22Rv1 (cell line): ENCODE data around the gene PPP1R13B.

Experiments used
- H3K27ac ChIP-seq: fragments of 450-650 bp; 2 replicates; pipeline ENCODE4 v1.5.1; 2017
- CTCF ChIP-seq: fragments of 450-650 bp; IDR thresholded peaks from 2 replicates; pipeline ENCODE4 v1.5.1; 2017; ENCODE audit warnings: mild to moderate bottlenecking
- ZFX ChIP-seq: fragments of 450-650 bp; IDR thresholded peaks from 2 replicates; pipeline ENCODE4 v1.6.1; 2017; ENCODE audit warnings: antibody characterized with exemption, borderline replicate concordance

PPP1R13B gene

DNA sequence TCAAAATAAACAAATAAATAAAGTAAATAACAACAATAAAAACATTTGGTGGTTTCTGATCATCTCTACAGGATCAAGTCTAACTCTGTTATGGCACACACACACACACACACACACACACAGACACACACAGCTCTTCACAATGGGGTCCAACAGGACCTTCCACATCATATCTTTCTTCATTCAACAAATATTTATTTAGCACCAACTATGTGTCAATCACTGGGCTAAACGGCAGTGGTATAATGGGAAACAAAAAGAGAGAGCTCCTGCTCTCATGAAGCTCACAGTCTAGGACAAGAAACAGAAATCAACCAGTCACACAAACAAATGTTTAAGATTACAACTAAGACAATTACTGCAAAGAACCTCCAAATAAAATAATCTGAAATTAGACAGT, 9.3 kb downstream of the PPP1R13B start:
- H3K27ac ChIP-seq, result no peak overlapping the region
- TF ChIP-seq ZFX, result no peak
- no peak for TF ChIP-seq CTCF

DNA sequence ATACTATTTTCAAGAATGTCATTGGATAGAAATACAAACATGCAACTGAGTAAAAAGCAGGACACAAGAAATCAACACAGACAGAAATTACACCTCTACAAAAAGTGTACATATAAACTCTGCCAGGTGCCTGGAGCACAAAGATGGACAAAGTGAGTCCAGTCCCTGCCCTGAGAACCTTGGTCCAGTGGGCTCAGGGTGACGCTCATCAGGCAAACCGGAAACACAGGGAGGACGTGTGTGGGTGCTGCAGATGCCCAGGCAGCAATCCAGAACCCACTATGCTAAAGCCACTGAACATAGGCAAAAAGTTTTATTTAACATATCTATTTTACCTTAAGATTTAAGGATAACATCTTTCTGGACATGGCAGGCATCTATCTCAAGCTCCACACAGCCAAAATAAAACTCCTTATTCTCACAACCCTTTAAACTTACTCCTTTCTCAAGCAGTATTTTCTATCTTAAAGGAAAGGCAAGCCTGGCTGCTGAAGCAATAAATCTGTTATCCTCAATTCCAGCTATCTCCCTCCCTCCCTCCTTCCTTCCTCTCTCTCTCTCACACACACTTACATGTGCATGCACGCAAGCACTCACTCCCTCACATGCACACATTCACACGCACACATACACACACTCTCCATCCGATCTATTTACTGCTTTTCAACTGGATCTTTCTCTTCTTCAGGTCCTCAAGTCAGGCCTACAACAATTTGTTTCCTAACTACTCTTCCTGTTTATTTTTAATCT, 10.2 kb downstream of the PPP1R13B start:
- H3K27ac ChIP-seq, result no peak overlapping the region
- TF ChIP-seq ZFX, result no peak
- no peak for TF ChIP-seq CTCF

DNA sequence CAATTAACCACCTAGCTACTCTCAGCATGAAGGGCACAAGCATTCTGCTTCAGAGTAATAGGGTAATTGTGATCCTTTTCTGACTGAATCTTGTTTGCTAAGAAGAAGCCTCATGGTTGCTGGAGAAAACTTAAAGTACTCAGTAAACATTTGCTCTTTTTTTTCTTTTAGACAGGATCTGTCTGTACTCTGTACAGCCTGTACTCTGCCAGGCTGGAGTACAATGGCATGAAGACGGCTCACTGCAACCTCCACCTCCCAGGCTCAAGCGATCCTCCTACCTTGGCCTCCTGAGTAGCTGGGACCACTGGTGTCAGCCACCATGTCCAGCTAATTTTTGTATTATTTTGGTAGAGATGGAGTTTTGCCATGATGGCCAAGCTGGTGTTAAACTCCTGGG, 12.4 kb downstream of the PPP1R13B start:
- no peak for TF ChIP-seq CTCF
- H3K27ac ChIP-seq, result no peak overlapping the region

DNA sequence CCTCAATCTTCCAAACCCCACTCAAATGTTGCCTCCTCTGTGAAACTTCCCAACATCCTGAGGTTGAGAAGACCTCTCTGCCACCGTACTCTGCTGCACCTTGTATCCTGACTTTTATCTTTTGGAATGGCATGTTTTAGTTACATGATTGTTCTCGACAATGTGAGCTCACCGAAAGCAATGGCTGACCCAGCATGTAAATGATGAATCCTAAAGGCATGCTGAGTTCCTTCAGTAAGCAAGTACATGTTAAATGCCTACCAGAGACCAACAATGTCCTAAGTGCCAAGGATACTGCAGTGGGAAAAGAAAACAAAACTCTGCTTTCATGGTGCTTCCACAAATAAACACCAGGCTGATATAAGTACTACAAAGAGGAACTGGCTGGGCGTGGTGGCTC, 13.7 kb downstream of the PPP1R13B start:
- TF ChIP-seq ZFX, result no peak
- no peak for TF ChIP-seq CTCF
- no peak overlapping the region for H3K27ac ChIP-seq

DNA sequence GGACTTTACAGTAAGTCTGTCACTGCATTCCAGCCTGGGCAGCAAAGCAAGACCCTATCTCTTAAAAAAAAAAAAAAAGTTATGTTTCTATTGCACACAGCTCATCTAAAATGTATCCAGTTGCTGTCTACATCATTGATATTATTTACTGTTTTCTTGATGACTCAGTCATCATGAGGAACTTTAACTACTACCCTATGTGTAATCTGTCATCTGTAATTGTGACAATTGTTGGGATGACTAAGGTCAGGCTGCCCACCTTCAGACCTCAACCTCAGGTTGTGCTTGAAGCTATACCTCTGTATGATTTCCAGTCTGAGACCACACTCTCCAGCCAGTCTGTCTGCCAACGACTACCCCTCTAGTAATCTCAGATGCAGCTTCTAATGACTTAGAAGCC, 15.3 kb downstream of the PPP1R13B start:
- no peak overlapping the region for H3K27ac ChIP-seq
- TF ChIP-seq CTCF (no peak), ZFX (no peak)

- H3K27ac ChIP-seq, result no peak overlapping the region
- no peak for TF ChIP-seq CTCF
- TF ChIP-seq ZFX, result no peak
These were observed 16.7 kb downstream of the PPP1R13B start for GRCh38 chr14:103830511-103831270.

- no peak overlapping the region for H3K27ac ChIP-seq
- no peak for TF ChIP-seq ZFX
- no peak for TF ChIP-seq CTCF
These were observed 18.9 kb downstream of the PPP1R13B start for GRCh38 chr14:103828315-103828967.
